Activated naive CD8-positive, alpha-beta T cell treated with anti-CD3 and anti-CD28 coated beads for 36 hours (primary cell): ENCODE measurements around the gene DNASE1L2. TPM values are rescaled to one million over a fixed set of nuclear protein-coding genes. Genes with fewer than 3 reads are reported as not detected.
"Not testable (repeated sequence)": the region's sequence is repeated elsewhere in the genome, so short reads cannot be mapped to it uniquely, and the experiment has no call there.

ENCODE experiments used
- DNase-seq: peaks from one replicate; pipeline ENCODE4 v3.0.0; 2021
- H3K27ac Mint-ChIP-seq: one replicate; pipeline ENCODE4 v1.8.0; 2022; ENCODE audit warnings: mild to moderate bottlenecking, moderate library complexity, mixed read lengths
- H3K27me3 Mint-ChIP-seq: one replicate; pipeline ENCODE4 v1.8.0; 2022; ENCODE audit warnings: mild to moderate bottlenecking, mixed read lengths
- H3K36me3 Mint-ChIP-seq: one replicate; pipeline ENCODE4 v1.8.0; 2021; ENCODE audit warnings: mild to moderate bottlenecking, mixed read lengths
- H3K4me1 Mint-ChIP-seq: one replicate; pipeline ENCODE4 v1.8.0; 2021; ENCODE audit warnings: mixed read lengths
- H3K4me3 Mint-ChIP-seq: one replicate; pipeline ENCODE4 v1.8.0; 2022; ENCODE audit warnings: mild to moderate bottlenecking, moderate library complexity, mixed read lengths
- H3K9me3 Mint-ChIP-seq: one replicate; pipeline ENCODE4 v1.8.0; 2022; ENCODE audit warnings: mixed read lengths
- total RNA-seq, 2 experiments: library from RNA; stranded (reverse); gene quantifications; one replicate each; pipeline ENCODE4 v1.2.3, GENCODE V29; 2021

Gene DNASE1L2
- total RNA-seq, 2 experiments from 2014 or later: 0.87 to 0.92 TPM

GRCh38 chr16:2238150-2238837 lies 2.0 kb downstream of the DNASE1L2 start:
- Mint-ChIP-seq H3K27ac (no peak overlapping the region), H3K4me3 (no peak overlapping the region), H3K36me3 (peaks cover 3% of the 10 kb centered on the region), H3K27me3 (peaks cover 4% of the 10 kb centered on the region), H3K9me3 (no peaks in the 10 kb centered on the region), H3K4me1 (no peaks in the 10 kb centered on the region)
- DNase-seq: no peak

- Mint-ChIP-seq H3K4me1 (no peaks in the 10 kb centered on the region), H3K36me3 (no peaks in the 10 kb centered on the region), H3K27ac (no peak overlapping the region), H3K4me3 (no peak overlapping the region), H3K27me3 (peaks cover 4% of the 10 kb centered on the region), H3K9me3 (no peaks in the 10 kb centered on the region)
- no peak for DNase-seq
These were observed 2.8 kb downstream of the DNASE1L2 start for GRCh38 chr16:2238838-2239675.

GRCh38 chr16:2240331-2240730 lies 4.1 kb downstream of the DNASE1L2 start:
- H3K27ac Mint-ChIP-seq, H3K27me3 Mint-ChIP-seq, H3K9me3 Mint-ChIP-seq, H3K36me3 Mint-ChIP-seq, H3K4me3 Mint-ChIP-seq, H3K4me1 Mint-ChIP-seq, DNase-seq: not testable (repeated sequence)

- Mint-ChIP-seq H3K27ac (no peak overlapping the region), H3K4me1 (no peaks in the 10 kb centered on the region), H3K36me3 (no peaks in the 10 kb centered on the region), H3K4me3 (no peak overlapping the region), H3K27me3 (no peaks in the 10 kb centered on the region), H3K9me3 (no peaks in the 10 kb centered on the region)
- no peak for DNase-seq
These were observed 6.4 kb downstream of the DNASE1L2 start for GRCh38 chr16:2242598-2242997.

GRCh38 chr16:2243031-2243528 lies 6.8 kb downstream of the DNASE1L2 start:
- Mint-ChIP-seq H3K27me3 (no peaks in the 10 kb centered on the region), H3K27ac (no peak overlapping the region), H3K4me1 (no peaks in the 10 kb centered on the region), H3K36me3 (no peaks in the 10 kb centered on the region), H3K4me3 (no peak overlapping the region), H3K9me3 (no peaks in the 10 kb centered on the region)
- DNase-seq: no peak

- Mint-ChIP-seq H3K9me3 (no peaks in the 10 kb centered on the region), H3K27me3 (no peaks in the 10 kb centered on the region)
These were observed 7.5 kb downstream of the DNASE1L2 start for GRCh38 chr16:2243781-2244180.

GRCh38 chr16:2244301-2244700 lies 8.1 kb downstream of the DNASE1L2 start:
- no peaks in the 10 kb centered on the region for H3K9me3 Mint-ChIP-seq
- no peak for DNase-seq
- H3K36me3 Mint-ChIP-seq: peaks cover 6% of the 10 kb centered on the region
- H3K27ac Mint-ChIP-seq: no peak overlapping the region
- no peak overlapping the region for H3K4me3 Mint-ChIP-seq
- H3K27me3 Mint-ChIP-seq: no peaks in the 10 kb centered on the region
- no peaks in the 10 kb centered on the region for H3K4me1 Mint-ChIP-seq

More at GRCh38 chr16:2243781-2244180, 7.5 kb downstream of the DNASE1L2 start:
- Mint-ChIP-seq H3K4me3 (no peak overlapping the region), H3K27ac (no peak overlapping the region), H3K4me1 (no peaks in the 10 kb centered on the region), H3K36me3 (peaks cover 3% of the 10 kb centered on the region)
- no peak for DNase-seq

- H3K4me1 Mint-ChIP-seq: no peaks in the 10 kb centered on the region
These were observed 8.9 kb downstream of the DNASE1L2 start for GRCh38 chr16:2244926-2245795.

GRCh38 chr16:2246301-2246885 lies 10.1 kb downstream of the DNASE1L2 start:
- Mint-ChIP-seq H3K27ac (no peak overlapping the region), H3K4me3 (no peak overlapping the region), H3K27me3 (no peaks in the 10 kb centered on the region), H3K36me3 (peaks cover 11% of the 10 kb centered on the region), H3K4me1 (peaks cover 4% of the 10 kb centered on the region), H3K9me3 (no peaks in the 10 kb centered on the region)
- DNase-seq: no peak

More at GRCh38 chr16:2244926-2245795, 8.9 kb downstream of the DNASE1L2 start:
- no peak overlapping the region for H3K27ac Mint-ChIP-seq
- peaks cover 8% of the 10 kb centered on the region for H3K36me3 Mint-ChIP-seq
- no peak overlapping the region for H3K4me3 Mint-ChIP-seq
- H3K9me3 Mint-ChIP-seq: no peaks in the 10 kb centered on the region
- no peak for DNase-seq
- no peaks in the 10 kb centered on the region for H3K27me3 Mint-ChIP-seq

GRCh38 chr16:2250652-2251295 lies 14.5 kb downstream of the DNASE1L2 start:
- no peak for DNase-seq
- Mint-ChIP-seq H3K27me3 (no peaks in the 10 kb centered on the region), H3K27ac (peak overlapping the region; percentile 92), H3K9me3 (no peaks in the 10 kb centered on the region), H3K4me1 (peaks cover 7% of the 10 kb centered on the region), H3K36me3 (peaks cover 28% of the 10 kb centered on the region), H3K4me3 (peak overlapping the region; percentile 91)

- H3K4me3 Mint-ChIP-seq: peak within 1 kb of the TSS; percentile 91
- peak; percentile 88 for DNase-seq
- no peaks in the 10 kb centered on the region for H3K9me3 Mint-ChIP-seq
- peaks cover 7% of the 10 kb centered on the region for H3K4me1 Mint-ChIP-seq
- H3K27ac Mint-ChIP-seq: peak within 1 kb of the TSS; percentile 92
- no peaks in the 10 kb centered on the region for H3K27me3 Mint-ChIP-seq
- peaks cover 34% of the 10 kb centered on the region for H3K36me3 Mint-ChIP-seq
These were observed 15.3 kb downstream of the DNASE1L2 start, which contains the start of gene ECI1 for GRCh38 chr16:2251296-2252111. Gene ECI1 (minus strand): TSS chr16:2251587. CDS start chr16:2251566, 21 bp downstream.

- Mint-ChIP-seq H3K36me3 (peaks cover 39% of the 10 kb centered on the region), H3K4me1 (peaks cover 10% of the 10 kb centered on the region), H3K9me3 (no peaks in the 10 kb centered on the region), H3K4me3 (no peak overlapping the region), H3K27ac (peak overlapping the region; percentile 55), H3K27me3 (no peaks in the 10 kb centered on the region)
- DNase-seq: no peak
These were observed 16.5 kb downstream of the DNASE1L2 start for GRCh38 chr16:2252806-2253148.

- Mint-ChIP-seq H3K4me1 (peaks cover 10% of the 10 kb centered on the region), H3K9me3 (no peaks in the 10 kb centered on the region), H3K4me3 (no peak overlapping the region), H3K36me3 (peaks cover 40% of the 10 kb centered on the region), H3K27ac (peak overlapping the region; percentile 55), H3K27me3 (no peaks in the 10 kb centered on the region)
- DNase-seq: no peak
These were observed 17.0 kb downstream of the DNASE1L2 start for GRCh38 chr16:2253293-2253692.
